Measurements from ENCODE around the gene UBE3D. TPM values are rescaled to one million over a fixed set of nuclear protein-coding genes. Genes with fewer than 3 reads are reported as not detected.

UBE3D gene
- total RNA-seq, 4 donors from 2014 or later = 5.3 to 12.4 (median 8.4) TPM

GRCh38 chr6:82921258-82921657, 144.4 kb downstream of the UBE3D start:
- TF ChIP-seq CTCF (IDR thresholded peaks at IDR 0.05) (no peak), POLR2A (IDR thresholded peaks at IDR 0.05) (no peak)
- no peaks in the 10 kb centered on the region for H3K9me3 ChIP-seq
- no peaks in the 10 kb centered on the region for H3K36me3 ChIP-seq
- 75 to 89% methylated on average over 1 of the region's 1 CpG for WGBS, 2 donors
- no peak for DNase-seq
- no peaks in the 10 kb centered on the region for H3K4me1 ChIP-seq
- no peaks in the 10 kb centered on the region for H3K27me3 ChIP-seq
- no peak overlapping the region for H3K4me3 ChIP-seq
- intact Hi-C loops (cut with DNase I) = no loop called here
- H3K27ac ChIP-seq = no peak overlapping the region

GRCh38 chr6:82917346-82918064, 148.1 kb downstream of the UBE3D start:
- Histone ChIP-seq H3K4me3 (no peak overlapping the region), H3K9me3 (no peaks in the 10 kb centered on the region), H3K36me3 (no peaks in the 10 kb centered on the region), H3K27me3 (no peaks in the 10 kb centered on the region), H3K27ac (peak overlapping the region in 2 of 4 donors; percentile 18 to 20), H3K4me1 (peaks cover 0 to 7% (median 0%) of the 10 kb centered on the region in 3 donors)
- TF ChIP-seq CTCF (IDR thresholded peaks at IDR 0.05) (no peak), POLR2A (IDR thresholded peaks at IDR 0.05) (no peak)
- WGBS, 2 donors = 59 to 67% methylated on average over 6 of the region's 6 CpGs
- no peak for DNase-seq
- intact Hi-C loops (cut with DNase I) = no loop called here

- Histone ChIP-seq H3K4me1 (peaks cover 0 to 7% (median 0%) of the 10 kb centered on the region in 3 donors), H3K4me3 (no peak overlapping the region), H3K9me3 (no peaks in the 10 kb centered on the region), H3K27me3 (no peaks in the 10 kb centered on the region), H3K36me3 (no peaks in the 10 kb centered on the region), H3K27ac (no peak overlapping the region)
- no peak for TF ChIP-seq POLR2A (IDR thresholded peaks at IDR 0.05)
- TF ChIP-seq CTCF (IDR thresholded peaks at IDR 0.05) = no peak
- intact Hi-C loops (cut with DNase I) = no loop called here
- no peak for DNase-seq
Measured at GRCh38 chr6:82915666-82916065, 150.0 kb downstream of the UBE3D start.

GRCh38 chr6:82914511-82914910, 151.1 kb downstream of the UBE3D start:
- H3K9me3 ChIP-seq = no peaks in the 10 kb centered on the region
- WGBS, 2 donors = 91 to 94% methylated on average over 4 of the region's 4 CpGs
- no peaks in the 10 kb centered on the region for H3K36me3 ChIP-seq
- TF ChIP-seq POLR2A (IDR thresholded peaks at IDR 0.05) (no peak), CTCF (IDR thresholded peaks at IDR 0.05) (no peak)
- intact Hi-C loops (cut with DNase I) = no loop called here
- no peak overlapping the region for H3K27ac ChIP-seq
- DNase-seq = no peak
- H3K4me3 ChIP-seq = no peak overlapping the region
- H3K4me1 ChIP-seq = peaks cover 0 to 7% (median 0%) of the 10 kb centered on the region in 3 donors
- no peaks in the 10 kb centered on the region for H3K27me3 ChIP-seq

GRCh38 chr6:82910820-82911219, 154.8 kb downstream of the UBE3D start:
- H3K36me3 ChIP-seq = no peaks in the 10 kb centered on the region
- intact Hi-C loops (cut with DNase I) = no loop called here
- peaks cover 0 to 18% (median 4%) of the 10 kb centered on the region in 3 donors for H3K4me1 ChIP-seq
- no peaks in the 10 kb centered on the region for H3K9me3 ChIP-seq
- no peaks in the 10 kb centered on the region for H3K27me3 ChIP-seq
- no peak overlapping the region for H3K4me3 ChIP-seq
- TF ChIP-seq CTCF (IDR thresholded peaks at IDR 0.05) (no peak), POLR2A (IDR thresholded peaks at IDR 0.05) (no peak)
- DNase-seq = no peak
- no peak overlapping the region for H3K27ac ChIP-seq
